ENCODE data around the gene PARP11.

PARP11 gene

DNA sequence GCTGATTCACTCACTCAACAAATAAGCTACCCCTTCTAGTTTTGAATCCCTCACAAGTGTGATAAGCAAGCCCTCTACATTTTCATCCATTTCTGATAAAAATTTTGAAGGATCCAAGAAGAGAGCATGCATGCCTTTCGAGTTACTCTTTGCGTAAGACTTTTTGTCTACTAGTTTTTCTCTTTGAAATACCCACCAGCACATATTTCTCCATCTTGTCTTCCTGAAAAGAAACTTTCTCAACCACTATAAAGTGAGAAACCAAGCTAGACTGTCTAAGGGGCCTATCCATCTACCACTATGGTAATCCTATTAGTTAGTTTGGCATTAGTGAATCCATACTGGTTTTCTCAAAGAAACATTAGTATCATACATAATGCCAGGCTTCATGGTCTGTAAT, 56.9 kb downstream of the PARP11 start:
- DNase-seq, result no peak

DNA sequence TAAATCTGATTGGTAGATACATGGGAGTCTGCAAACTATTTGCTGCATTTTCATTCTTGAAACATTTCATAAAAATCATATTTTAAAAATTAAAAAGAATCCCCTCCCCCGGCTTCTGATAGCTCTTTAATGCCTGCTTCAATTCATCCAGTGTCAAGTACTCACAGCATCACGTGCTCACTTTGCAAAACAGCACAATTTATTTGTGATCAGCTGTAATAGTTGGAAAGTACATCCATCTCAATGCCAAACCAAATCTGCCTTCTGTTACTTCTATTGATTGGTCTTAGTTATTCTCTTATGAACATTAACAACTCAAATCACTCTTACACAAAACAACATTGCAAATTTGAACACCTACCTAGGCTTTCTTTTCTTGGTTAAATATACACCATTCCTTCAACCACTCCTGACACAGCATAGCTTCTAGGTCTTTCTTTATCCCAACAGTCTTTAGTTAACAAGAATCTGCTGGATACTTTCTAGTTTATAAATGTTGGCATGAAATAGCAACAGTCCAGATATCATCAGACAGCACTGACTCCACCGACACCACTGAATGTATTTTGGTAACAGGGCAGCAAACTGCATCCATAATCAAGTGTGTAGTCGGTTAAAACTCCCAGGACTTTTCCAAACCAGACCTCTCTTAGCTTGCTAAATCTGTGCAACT, 58.0 kb downstream of the PARP11 start:
- no peak for DNase-seq

DNA sequence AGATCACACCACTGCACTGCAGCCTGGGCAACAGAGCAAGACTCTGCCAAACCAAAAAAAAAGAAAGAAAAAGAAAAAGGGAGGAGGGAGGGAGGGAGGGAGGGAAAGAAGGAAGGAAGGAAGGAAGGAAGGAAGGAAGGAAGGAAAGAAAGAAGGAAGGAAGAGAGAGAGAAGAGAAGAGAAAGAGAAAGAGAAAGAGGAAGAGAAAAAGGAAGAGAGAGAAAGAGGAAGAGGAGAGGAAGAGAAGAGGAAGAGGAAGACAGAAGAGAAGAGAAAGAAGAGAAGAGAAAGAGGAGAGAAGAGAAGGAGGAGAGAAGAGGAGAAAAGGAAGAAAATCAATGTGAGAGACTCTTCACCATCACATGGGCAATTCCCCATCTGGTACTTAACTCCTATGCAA, 62.7 kb downstream of the PARP11 start:
- no peak for DNase-seq

DNA sequence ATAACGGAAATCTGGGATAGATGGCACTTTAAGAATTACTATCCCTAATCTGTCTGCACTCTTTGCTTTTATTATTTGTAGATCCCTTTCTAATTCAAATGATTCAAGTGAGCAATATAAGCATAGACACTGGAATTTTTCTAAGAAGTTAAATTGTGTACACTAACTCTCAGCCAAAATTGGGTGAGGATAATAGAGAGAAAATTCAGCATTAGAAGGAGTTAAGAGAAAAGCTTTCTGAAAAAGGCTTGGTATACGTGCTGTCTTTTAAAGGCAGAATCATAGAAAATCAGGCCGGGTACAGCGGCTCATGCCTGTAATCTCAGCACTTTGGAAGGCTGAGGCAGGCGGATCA, 63.2 kb downstream of the PARP11 start:
- no peak for DNase-seq

DNA sequence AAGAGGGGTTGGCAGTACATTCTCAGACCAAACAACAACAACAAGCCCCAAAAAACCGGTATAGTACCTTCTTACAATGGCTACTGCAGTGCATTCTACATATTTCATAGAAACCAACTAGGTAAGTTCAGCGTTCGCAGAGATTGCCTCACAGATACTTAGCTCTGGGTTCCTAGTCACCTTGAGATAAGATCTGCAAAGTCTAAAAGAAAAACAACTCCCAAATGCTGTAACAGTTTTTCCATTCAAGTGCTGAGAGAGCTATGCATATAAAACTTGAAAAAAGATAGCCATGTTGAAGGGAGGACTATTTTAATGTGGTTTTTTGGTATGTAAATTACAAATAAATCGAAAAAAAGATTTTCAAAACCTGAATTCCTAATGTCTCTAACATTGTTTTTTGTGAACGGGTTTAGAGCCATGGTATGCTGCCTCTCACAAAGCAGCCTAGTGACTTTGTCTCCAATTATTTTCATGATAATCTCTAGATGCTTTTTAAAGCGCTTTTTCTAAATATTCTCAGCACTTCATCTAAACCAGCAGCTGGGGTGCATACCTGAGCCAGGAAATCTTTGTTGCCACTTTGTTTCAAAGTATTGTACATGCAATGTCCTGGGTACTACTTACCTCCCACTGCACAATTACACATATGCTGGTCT, 63.7 kb downstream of the PARP11 start:
- DNase-seq, result no peak

DNA sequence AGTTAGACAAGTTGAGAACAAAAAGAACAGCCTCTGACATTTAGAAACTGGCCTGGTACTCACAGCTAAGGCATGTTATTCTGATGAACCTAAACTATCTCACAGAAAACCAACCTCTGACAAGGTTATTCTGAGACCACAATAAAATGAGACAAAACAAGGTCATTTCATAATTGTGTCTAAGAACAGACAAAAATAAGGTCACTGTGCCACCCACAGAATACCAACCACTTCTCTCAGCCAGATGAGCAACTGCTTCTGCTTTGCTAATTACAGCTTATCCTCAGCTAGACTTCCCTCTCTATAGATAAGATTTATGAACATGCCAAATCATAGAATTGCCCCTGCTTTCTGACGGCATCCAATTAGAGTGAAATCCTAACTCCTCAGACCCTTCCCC, 68.1 kb downstream of the PARP11 start:
- DNase-seq, result no peak

DNA sequence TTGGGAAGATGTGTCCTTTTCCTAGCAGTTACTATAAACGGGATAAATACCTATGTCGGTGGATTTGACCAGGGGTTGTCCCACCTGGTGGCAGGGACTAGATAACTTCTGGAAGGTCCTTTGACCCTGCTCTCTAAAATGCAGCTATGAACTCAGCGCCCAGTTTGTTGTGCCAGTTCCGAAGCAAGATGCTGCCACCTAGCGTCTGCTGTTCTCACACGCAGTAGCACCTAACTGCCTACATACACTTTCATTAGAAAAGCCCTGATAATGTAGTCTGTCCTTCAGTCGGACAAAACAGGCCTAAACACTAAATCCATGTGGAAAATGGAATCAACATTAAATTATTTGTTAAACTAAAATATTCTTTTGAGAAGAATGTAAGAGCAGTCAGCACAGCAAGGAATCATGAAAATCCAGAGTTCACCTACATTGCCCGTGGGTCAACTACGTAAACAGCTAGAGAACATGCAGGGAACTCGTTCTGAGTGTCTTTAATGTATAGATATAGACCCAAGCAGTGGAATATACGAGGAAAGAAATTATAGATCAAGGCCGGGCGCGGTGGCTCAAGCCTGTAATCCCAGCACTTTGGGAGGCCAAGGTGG, 69.2 kb downstream of the PARP11 start:
- peak; percentile 31 to 68 for DNase-seq

DNA sequence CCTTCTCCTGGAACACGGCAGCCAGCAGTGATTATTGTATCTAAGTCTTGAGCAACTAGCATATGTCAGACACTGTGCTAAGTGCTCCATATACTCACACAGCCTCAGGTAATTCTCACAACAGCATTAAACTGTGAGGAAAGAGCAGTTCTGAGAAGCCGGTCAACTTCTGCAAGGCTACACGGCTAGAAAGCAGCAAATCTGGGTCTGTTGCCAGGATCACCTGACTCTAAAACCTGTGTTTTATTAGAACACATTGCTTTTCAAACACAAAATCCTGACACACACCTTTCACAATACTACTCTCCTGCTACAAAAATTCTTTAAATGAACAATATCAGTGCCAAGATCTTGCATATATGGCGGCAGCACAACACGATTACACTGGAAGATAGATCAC, 70.5 kb downstream of the PARP11 start:
- no peak for DNase-seq

DNA sequence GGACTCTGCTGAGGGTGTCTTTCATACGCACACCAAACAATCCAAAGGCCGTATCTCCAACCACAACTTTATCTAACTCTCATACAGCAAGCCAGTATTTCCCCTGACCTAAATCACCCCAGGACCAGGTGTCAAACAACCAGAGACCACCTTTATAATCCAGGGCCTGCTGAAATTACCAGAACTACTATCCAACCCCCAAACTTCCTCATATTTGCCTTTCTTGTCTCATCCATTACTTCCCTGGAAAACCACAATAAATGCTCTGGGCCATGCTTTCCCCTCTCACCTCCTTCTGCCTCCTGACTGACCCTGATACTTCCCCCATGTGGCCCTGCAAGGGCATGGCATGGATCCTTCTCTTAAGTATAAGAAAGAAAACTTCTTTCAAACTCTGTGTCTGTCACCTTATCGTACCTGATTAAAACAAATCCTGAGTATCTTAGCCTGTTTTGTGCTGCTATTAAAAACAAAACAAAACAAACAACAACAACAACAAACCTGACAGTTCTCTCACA, 75.6 kb downstream of the PARP11 start:
- no peak for DNase-seq

DNA sequence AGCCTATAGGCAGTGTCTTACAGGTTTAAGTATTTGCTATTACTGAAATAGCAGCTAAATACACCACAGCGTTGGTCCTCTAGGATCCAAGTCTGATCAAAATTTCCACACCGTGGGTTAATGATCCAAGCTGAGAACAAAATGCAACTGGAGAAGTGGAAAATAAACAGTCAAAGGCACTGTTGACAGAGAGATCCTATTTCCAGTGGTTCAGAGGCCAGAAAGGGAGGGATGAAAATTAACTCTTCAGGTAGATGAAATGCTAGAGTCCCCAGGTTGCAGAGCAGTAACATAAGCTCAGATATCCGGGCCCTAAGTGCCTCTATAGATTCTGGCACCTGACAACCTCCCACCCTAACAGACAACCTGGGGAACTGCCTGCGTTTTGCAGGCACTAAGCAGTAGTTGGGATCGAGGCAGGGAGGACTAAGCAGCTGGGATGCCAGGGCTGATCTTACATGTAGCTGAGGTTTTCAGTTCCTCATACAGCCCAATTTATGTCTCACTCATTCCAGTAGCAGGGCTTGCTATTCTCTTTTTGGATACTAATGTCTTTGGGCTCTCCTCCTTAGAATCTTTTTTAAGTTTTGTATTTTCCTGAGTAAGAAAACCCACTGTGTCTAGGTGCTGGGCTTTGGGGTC, 77.6 kb downstream of the PARP11 start:
- DNase-seq, result no peak

DNA sequence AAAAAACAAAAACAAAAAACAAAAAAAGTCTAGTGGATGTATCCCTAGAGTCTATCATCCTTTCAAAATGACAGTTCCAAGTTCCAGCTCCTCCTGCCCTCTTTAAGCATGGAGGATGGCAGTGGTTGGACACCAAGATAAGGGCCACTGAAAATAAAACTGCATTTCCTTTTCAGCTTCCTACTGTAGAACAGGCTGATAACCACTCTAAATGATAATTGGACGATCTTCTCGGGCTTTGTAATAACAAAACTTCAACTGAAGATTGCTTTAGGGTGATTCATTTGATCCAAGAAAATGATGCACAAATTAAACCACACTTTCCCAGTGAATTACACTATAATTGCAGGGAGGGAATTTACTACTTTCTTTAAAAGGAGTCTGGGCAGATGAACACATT, 78.1 kb downstream of the PARP11 start:
- DNase-seq, result no peak

DNA sequence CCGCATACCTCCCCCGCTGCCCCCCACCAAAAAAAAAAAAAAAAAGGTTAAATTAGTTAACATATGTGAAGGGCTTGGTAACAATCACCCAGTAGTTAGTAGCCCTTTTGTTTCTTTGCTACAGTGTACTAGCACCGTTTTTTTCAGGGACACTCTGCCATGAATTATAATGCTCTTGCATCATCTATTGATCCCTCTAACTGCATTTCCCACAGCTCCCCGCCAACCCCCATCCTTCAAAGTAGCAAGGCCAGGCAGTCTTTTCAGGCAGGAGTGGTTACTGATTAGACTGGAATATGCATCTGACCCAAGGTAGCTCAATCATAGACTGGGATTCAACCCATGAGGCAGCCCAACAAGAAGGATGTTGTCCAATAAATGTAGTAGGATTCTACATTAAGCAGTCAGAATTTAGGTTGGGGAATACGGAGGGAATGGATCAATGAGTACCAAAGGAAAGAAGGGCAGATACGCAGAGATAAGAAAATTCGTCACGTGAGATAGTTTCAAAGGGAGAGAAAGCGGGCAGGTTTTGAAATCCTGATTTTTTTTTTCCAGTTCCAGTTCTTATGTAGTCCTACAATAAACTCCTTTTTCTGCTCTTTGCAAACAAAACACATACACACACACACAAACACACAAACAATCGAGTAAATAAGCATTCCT, 80.4 kb downstream of the PARP11 start:
- no peak for DNase-seq

DNA sequence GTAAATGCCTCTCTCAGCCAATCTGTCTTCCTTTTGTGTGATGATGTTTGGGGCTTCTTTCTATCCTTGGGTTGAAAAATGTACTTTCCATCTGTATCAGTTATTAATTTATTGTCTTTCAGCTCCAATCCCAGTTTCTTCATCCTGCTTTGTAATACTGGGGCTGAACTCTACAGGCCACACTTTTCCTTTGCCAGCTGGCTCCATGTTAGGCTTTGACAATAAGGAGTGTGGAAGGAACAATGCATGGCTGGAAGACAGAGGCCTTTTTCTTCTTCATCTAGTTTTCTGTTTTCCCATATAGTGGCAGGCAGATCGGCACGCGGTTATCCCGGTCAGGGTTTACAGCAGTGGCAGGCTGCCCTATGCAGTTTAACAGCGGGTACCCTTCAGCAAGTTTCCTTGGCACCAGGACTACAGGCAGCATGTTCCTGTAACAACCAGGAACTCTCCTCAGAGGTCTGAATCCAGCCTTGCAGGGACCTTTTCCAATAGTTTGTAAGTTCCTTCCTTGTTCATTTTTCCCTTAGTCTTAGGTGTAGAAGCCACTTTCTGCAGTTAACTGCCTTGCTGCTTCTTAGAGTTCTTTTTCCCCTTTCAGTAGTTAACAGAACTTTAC, 81.8 kb downstream of the PARP11 start:
- DNase-seq, result no peak

DNA sequence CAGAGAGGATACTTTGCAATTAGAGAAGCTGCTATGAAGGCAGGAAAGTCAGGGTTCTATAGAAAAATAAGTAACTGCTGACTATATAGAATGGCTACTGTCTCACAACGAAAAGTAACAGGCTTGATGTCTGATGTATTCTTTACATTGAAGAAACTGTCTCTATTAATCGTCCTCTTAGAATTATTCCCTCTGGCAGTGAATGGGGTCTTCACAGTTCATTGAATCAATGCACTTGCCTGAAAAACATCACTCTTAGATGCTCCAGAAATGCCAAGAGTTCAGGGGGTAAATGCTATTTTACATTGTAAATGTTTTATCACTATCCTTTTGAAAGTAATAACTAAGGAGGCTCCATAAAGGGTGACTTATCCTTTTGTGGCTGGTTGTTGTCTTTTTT, 82.6 kb downstream of the PARP11 start:
- DNase-seq, result no peak

DNA sequence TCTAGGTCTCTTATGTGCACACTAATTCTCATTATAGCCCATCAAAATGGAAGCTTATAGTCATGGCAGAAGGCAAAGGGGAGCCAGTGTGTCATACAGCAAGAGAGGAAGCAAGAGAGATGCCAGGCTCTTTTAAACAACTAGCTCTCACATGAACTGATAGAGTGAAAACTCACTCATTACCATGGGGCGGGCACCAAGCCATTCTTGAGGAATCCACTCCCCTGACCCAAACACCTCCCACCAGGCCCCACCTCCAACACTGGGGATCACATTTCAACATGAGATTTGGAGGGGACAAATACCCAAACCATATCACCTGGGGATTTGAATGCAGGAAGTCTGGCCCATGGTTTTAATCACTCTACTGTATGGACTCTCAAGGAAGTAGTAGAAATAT, 83.4 kb downstream of the PARP11 start:
- no peak for DNase-seq

DNA sequence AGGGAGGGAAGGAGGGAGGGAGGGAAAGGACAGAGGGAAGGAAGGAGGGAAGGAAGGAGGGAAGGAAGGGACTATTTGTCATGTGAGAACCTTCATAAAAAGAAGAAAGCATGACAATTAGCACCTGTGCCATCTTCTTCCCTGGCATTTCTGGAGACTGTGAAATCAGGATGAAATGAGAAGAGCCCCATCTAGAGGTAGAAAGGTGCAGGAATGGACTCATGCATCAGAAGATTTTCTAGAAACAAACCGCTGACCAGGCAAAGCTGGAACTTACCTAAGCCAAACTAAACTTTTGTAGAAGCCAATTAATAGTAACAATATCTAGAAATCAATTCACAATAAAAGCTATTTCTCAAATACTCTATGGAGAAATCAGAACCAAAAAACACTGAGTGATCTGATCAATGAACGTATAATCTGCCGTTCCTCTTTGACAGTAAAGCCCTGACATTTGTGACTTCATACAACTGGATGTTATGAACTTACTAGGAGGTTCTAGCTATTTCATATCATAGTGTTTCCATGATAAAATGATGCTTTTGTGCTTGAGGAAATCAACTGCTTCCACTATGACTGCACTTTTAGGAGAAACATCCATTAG, 95.9 kb downstream of the PARP11 start:
- peak; percentile 29 to 37 for DNase-seq

DNA sequence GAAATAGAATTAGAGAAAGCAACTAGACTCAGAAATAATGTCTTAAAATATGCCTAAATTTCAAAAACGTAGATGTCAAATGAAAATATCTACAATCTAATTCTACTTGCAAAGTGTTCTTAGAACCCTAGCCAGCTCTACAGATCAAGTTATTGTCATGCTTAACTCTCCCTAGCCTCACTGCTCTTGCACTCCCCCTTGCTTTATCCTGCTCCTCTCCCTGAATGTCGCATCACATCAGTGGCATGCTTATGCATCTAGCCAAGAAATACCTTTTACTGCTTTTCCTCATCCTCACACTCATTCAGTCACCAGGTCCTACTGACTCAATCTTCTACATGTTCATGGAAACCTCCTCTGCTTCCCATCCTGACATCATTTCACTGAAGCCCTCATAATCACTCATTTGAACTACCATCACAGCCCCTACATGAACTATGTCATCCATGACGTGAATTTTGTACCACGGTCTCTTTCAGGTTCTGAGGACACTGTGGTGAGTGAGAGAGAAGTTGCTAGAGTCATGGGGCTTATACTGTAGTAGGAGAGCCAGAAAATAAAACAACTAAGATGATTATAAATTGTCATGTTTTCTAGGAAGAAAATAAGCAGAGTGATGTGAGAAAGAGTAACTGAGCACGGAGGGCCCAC, 97.7 kb downstream of the PARP11 start:
- no peak for DNase-seq

DNA sequence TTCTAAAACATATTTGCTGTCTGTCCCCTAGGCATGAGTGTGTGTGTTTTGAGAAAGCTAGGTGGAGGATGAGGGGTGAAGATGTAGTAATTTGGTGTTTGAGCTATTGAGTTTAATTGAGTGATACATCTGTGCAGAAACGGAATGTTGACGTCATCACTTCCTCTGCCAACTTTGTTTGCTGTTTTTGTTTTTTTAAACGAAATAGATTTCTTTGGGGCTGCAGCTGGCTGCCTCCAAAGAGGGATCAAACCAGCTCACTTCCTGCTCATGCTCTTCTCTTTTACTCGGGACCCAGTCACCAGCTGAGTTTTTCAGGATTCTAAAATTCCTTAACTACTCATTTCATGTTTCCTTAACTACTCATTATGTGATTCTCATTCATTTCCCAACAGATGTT, 100.8 kb downstream of the PARP11 start:
- DNase-seq, result no peak

DNA sequence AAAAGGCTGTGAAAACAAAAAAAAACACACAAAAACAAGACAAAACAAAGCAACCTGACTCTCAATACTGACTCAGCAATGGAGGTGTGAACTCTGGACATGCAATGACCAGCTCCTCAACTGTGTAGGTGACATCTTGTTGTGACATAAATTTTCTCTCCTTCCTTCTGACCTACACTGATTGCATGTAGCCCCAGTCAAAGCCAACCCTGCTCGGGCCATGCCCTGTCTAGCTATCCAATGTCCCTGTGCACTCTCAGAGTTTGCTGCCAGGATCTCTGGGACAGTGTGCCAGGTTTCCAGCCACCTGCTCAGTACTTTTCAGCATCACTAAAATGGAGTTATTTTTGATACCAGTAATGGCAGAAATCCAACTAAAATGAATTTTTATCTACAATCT, 101.3 kb downstream of the PARP11 start:
- no peak for DNase-seq

DNA sequence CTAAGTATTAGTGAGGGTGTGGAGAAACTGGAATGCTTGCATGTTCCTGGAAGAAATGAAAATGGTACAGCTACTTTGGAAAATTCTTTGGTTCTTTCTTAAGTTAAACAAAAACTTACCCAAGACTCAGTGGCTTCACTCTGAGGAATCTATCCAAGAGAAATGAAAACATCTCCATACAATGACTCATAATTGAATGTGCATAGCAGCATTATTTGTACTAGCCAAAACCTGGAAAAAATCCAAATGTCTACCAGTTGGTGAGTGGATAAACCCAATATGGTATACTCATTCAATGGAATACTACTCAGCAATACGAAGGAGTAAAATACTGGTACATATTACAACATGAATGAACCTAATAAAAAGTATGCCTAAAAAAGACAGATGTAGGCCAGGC, 102.3 kb downstream of the PARP11 start:
- no peak for DNase-seq

DNA sequence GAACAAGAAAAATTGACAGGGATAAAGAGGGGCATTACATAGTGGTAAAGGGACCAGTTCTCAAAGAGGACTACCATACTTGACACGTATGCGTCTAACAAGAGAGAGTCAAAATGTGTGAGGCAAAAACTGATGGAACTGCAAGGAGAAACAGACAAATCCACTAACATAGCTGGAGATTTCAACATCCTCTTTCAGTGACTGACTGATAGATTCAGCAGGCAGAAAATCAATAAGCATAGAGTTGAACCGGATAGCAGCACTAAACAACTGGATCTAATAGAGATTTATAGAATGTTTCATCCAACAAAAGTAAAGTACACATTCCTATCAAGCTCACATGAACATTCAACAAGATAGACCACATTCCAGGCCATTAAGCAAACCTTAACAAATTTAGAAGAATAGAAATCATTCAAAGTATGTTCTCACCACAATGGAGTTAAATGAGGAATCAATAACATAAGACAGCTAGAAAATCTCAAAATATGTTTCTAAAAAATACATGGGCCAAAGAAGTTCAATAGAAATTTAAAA, 104.2 kb downstream of the PARP11 start:
- no peak for DNase-seq

Measured in SHP77 (cell line).